ENCODE data around the gene RELN.

- no peak for TF ChIP-seq CTCF (IDR thresholded peaks at IDR 0.05)
- no peak for TF ChIP-seq POLR2A (IDR thresholded peaks at IDR 0.05)
Measured at GRCh38 chr7:103644319-103644718, 345.1 kb downstream of the RELN start.

Measured in heart left ventricle (tissue), 13 donors.